GM18498 (cell line): ENCODE measurements around the gene LRRC18.

Experiments used
- ATAC-seq: cut with Tn5 transposase; IDR thresholded peaks from one replicate; pipeline ENCODE4 v1.9.1; 2021; ENCODE audit warnings: mild to moderate bottlenecking, moderate library complexity; ENCODE audit not compliant: unreplicated experiment

The LRRC18 gene

GRCh38 chr10:48884179-48885045, 55.2 kb downstream of the LRRC18 start:
- ATAC-seq = no peak

- no peak for ATAC-seq
Observed at GRCh38 chr10:48883701-48884100, 55.9 kb downstream of the LRRC18 start.

- no peak for ATAC-seq
Observed at GRCh38 chr10:48882881-48883280, 56.8 kb downstream of the LRRC18 start.

DNA sequence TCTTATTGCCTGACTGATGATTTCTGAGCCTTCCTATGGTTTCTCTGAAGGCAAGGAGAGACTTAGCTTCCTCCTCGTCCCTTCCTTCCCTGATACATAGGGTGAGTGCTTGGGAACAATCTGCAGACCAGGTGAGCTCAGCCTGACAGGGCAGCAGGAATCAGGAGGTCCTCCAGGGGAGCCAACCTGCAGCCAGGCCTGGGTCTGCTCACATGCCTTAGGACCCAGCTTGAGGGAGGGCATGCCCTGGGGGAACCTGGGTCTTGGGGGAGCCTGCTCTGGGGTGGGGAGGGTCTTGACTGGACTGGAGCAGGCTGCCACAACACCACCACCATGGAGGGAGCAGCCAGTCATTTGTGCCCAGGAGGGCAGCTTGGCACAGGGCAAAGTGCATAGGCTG, 57.7 kb downstream of the LRRC18 start:
- no peak for ATAC-seq

DNA sequence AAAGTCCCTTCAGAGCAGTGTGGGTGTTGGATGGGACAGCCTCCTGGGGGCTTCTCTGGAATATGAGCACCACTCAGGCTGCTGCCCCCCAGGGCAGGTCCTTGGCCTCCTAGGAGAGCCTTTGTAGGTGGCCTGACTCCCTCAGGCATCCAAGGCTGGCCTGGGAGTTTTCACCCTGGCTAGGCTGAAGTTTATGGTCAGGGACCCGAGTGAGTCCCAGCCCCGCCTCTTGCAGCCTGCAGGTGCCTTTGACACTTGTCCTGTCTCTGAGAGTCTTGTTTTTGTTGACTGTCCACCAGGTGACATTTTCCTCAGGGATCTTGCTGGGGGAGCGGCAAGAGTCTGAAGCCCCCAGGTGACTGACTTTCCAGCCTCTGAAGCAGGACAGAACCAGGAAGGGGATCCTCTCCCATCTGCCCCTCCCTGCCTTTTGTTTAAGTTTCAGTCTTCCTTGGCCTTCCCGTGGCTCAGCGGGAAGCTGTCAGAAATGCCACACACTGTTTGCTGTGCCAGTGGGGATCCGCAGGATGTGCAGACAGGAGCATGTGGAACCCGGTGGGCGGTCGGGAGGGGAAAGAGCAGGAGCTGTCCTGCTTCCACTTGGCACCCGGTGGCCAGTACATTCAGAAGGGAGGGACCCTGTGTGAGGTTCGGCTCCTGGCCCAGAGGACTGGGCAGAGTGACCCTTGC, 59.5 kb downstream of the LRRC18 start:
- ATAC-seq = no peak

DNA sequence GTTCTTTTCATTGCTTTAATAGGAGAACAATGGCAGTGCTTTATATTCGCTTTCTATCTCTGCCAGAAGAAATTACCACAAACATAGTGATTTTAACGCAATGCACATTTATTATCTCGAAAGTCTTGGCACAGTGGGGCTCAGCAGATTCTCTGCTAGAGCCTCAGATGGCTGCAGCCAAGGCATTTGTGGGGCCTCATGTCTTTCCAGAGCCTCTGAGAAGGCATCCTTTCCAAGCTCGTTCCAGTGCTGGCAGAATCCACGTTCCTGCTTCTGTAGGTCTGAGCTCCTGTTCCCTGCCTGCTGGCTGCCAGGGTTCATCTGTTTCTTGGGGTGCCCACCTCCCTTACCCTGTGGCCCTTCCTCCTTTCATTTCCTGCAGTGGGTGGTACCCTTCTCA, 60.2 kb downstream of the LRRC18 start:
- ATAC-seq = no peak

DNA sequence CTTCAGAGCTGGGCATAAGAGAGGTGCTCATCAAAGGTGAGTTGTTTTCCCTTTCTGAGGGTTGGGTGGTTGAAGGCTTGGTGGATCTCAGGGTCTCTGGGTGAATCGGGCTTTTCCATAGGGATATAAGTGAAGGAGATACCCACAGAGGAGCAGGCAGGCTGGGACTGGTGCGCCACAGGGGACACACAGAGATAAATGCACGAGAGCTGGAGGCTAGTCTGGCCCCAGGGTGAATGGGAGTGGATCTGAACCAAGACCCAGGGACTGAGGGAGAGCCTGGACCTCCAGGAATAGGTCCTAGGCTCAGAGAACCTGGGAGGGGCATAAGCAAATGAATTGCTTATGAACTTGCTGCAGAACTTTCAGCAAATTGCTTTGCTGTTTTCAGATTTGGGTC, 61.5 kb downstream of the LRRC18 start:
- no peak for ATAC-seq

DNA sequence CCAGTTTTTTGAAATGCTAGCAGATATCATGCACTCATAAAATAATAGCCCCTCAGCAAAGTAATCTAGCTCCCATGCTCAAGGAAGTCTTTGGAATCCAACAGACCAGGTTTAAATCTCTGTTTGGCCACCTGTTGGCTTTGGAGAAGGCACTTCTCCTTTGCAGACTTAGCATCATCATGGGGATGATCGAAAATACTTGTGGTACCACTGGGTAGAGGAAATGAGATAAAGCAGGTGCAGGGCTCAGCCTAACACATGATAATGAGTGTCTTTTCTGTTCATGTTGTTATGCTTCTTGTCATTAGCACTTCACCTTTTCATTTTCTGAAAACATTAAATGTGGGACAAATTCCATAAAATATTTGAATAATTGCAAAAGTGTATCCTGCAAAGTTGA, 67.4 kb downstream of the LRRC18 start:
- ATAC-seq = no peak
